HG03460 (cell line): ENCODE data around the gene DCST2.
A peak's percentile ranks its signal among the peaks of the same experiment; 100 is the strongest.

Experiments used
- ATAC-seq: cut with Tn5 transposase; IDR thresholded peaks from one replicate; pipeline ENCODE4 v1.9.1; 2021; ENCODE audit not compliant: unreplicated experiment

The DCST2 gene

GRCh38 chr1:155030243-155030795 lies 3.3 kb downstream of the DCST2 start:
- ATAC-seq = no peak

- ATAC-seq = no peak
These were observed 3.9 kb downstream of the DCST2 start for GRCh38 chr1:155029513-155030242.

- no peak for ATAC-seq
These were observed 7.0 kb downstream of the DCST2 start for GRCh38 chr1:155026588-155026987.

- no peak for ATAC-seq
These were observed 7.4 kb downstream of the DCST2 start for GRCh38 chr1:155026154-155026553.

GRCh38 chr1:155024315-155024714 lies 9.3 kb downstream of the DCST2 start:
- ATAC-seq = no peak

- ATAC-seq = no peak
These were observed 10.0 kb downstream of the DCST2 start for GRCh38 chr1:155023627-155024026.

GRCh38 chr1:155022927-155023236 lies 10.7 kb downstream of the DCST2 start:
- ATAC-seq = no peak

- ATAC-seq = no peak
These were observed 11.2 kb downstream of the DCST2 start for GRCh38 chr1:155022136-155022926.

- ATAC-seq = no peak
These were observed 14.0 kb downstream of the DCST2 start for GRCh38 chr1:155019377-155020245.

- ATAC-seq = no peak
These were observed 14.8 kb downstream of the DCST2 start for GRCh38 chr1:155018617-155019348.

GRCh38 chr1:155017946-155018316 lies 15.7 kb downstream of the DCST2 start:
- no peak for ATAC-seq

GRCh38 chr1:155017041-155017945 lies 16.3 kb downstream of the DCST2 start:
- peak; percentile 74 for ATAC-seq

- no peak for ATAC-seq
These were observed 17.2 kb downstream of the DCST2 start for GRCh38 chr1:155016231-155016831.

- no peak for ATAC-seq
These were observed 17.9 kb downstream of the DCST2 start for GRCh38 chr1:155015527-155016230.

- ATAC-seq = no peak
These were observed 18.7 kb downstream of the DCST2 start for GRCh38 chr1:155014709-155015508.

GRCh38 chr1:155013632-155014031 lies 19.9 kb downstream of the DCST2 start:
- ATAC-seq = no peak

- no peak for ATAC-seq
These were observed 20.6 kb downstream of the DCST2 start for GRCh38 chr1:155012776-155013602.
